ENCODE results near the gene JAZF1. TPM values are rescaled to one million over a fixed set of nuclear protein-coding genes. Genes with fewer than 3 reads are reported as not detected.
A peak's percentile ranks its signal among the peaks of the same experiment; 100 is the strongest.

Gene JAZF1
- polyA plus RNA-seq, 3 donors: 12.1 to 18.1 (median 17.2) TPM

- H3K4me1 ChIP-seq (ENCODE audit: control insufficient read depth in 1 of 2, insufficient read depth in 2 of 2, low read length in 2 of 2): peaks cover 13 to 17% of the 10 kb centered on the region in 2 donors
- WGBS (ENCODE audit: insufficient coverage): no CpG with 5 or more reads among the region's 6 CpGs
- peak overlapping the region in 1 of 7 donors; percentile 1 for H3K27ac Mint-ChIP-seq
- H3K9ac ChIP-seq (ENCODE audit: insufficient read depth, low read length, poor library complexity, severe bottlenecking): no peak overlapping the region
- no peaks in the 10 kb centered on the region for H3K9me3 Mint-ChIP-seq
- H3K36me3 Mint-ChIP-seq: peaks cover 27% of the 10 kb centered on the region in 2 donors
- H3K27ac ChIP-seq (ENCODE audit: low read depth in 1 of 2, low read length in 2 of 2): no peak overlapping the region
- H3K27me3 ChIP-seq (ENCODE audit: control insufficient read depth in 2 of 2, insufficient read depth in 2 of 2, low read length in 2 of 2): no peaks in the 10 kb centered on the region
- no peaks in the 10 kb centered on the region for H3K27me3 Mint-ChIP-seq (ENCODE audit: low read depth in 3 of 3)
- no peak overlapping the region for H3K4me3 ChIP-seq (replicated peaks in 1 of 3; ENCODE audit: low read depth in 2 of 3, low read length in 3 of 3)
- intact Hi-C loops (cut with micrococcal nuclease): no loop called here
- no peak overlapping the region for H3K4me2 ChIP-seq (replicated peaks; ENCODE audit: extremely low read depth, low read length, poor library complexity, severe bottlenecking)
- no peak for DNase-seq
- TF ChIP-seq CTCF (IDR thresholded peaks at IDR 0.05): no peak
- H3K4me1 Mint-ChIP-seq: peaks cover 29% of the 10 kb centered on the region
- peaks cover 91% of the 10 kb centered on the region for H4K20me1 ChIP-seq (ENCODE audit: insufficient read depth, low read length)
- H3K4me3 Mint-ChIP-seq: no peak overlapping the region
- peaks cover 95% of the 10 kb centered on the region for H3K79me2 ChIP-seq (ENCODE audit: insufficient read depth, low read length)
- no peak overlapping the region for H2AFZ ChIP-seq (ENCODE audit: insufficient read depth, low read depth, low read length, poor library complexity, severe bottlenecking)
- peaks cover 7 to 25% of the 10 kb centered on the region in 2 donors for H3K36me3 ChIP-seq (replicated peaks in 1 of 2; ENCODE audit: control insufficient read depth in 1 of 2, insufficient read depth in 2 of 2, low read length in 2 of 2)
- no peaks in the 10 kb centered on the region for H3K9me3 ChIP-seq (replicated peaks in 1 of 2; ENCODE audit: control insufficient read depth in 1 of 2, insufficient read depth in 1 of 2, low read length in 2 of 2)
Measured at GRCh38 chr7:28170701-28171100, 9.9 kb downstream of the JAZF1 start.

DNA sequence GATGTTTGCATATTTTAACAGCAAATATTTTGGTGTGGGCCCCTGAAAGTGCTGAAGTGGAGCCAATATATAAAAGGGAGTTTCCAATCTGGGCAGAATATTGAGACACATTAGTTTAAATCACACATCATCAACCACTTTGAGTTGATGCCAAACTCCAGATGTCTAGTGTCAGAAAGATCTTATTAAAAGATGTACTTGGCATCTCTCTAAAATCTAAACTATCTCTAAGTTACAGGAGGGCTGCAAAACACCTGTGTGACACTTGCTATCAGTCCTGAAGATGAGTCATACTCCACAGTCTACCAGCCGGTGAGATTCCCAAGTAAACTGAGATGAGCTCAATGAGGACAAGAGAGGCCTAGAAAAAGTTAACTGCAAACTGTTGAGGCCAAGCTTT lies 11.4 kb downstream of the JAZF1 start:
- Histone ChIP-seq H4K20me1 (ENCODE audit: insufficient read depth, low read length) (peaks cover 89% of the 10 kb centered on the region), H3K4me1 (ENCODE audit: control insufficient read depth in 1 of 2, insufficient read depth in 2 of 2, low read length in 2 of 2) (peaks cover 17 to 21% of the 10 kb centered on the region in 2 donors), H3K4me3 (replicated peaks in 1 of 3; ENCODE audit: low read depth in 2 of 3, low read length in 3 of 3) (no peak overlapping the region), H2AFZ (ENCODE audit: insufficient read depth, low read depth, low read length, poor library complexity, severe bottlenecking) (no peak overlapping the region), H3K27ac (ENCODE audit: low read depth in 1 of 2, low read length in 2 of 2) (no peak overlapping the region), H3K9me3 (replicated peaks in 1 of 2; ENCODE audit: control insufficient read depth in 1 of 2, insufficient read depth in 1 of 2, low read length in 2 of 2) (no peaks in the 10 kb centered on the region), H3K4me2 (replicated peaks; ENCODE audit: extremely low read depth, low read length, poor library complexity, severe bottlenecking) (no peak overlapping the region), H3K9ac (ENCODE audit: insufficient read depth, low read length, poor library complexity, severe bottlenecking) (no peak overlapping the region), H3K36me3 (replicated peaks in 1 of 2; ENCODE audit: control insufficient read depth in 1 of 2, insufficient read depth in 2 of 2, low read length in 2 of 2) (peaks cover 7 to 20% of the 10 kb centered on the region in 2 donors), H3K79me2 (ENCODE audit: insufficient read depth, low read length) (peaks cover 95% of the 10 kb centered on the region), H3K27me3 (ENCODE audit: control insufficient read depth in 2 of 2, insufficient read depth in 2 of 2, low read length in 2 of 2) (no peaks in the 10 kb centered on the region)
- no peak for TF ChIP-seq CTCF (IDR thresholded peaks at IDR 0.05)
- Mint-ChIP-seq H3K4me1 (peaks cover 30% of the 10 kb centered on the region), H3K27me3 (ENCODE audit: low read depth in 3 of 3) (no peaks in the 10 kb centered on the region), H3K4me3 (no peak overlapping the region), H3K27ac (no peak overlapping the region), H3K36me3 (peaks cover 32 to 34% of the 10 kb centered on the region in 2 donors), H3K9me3 (no peaks in the 10 kb centered on the region)
- intact Hi-C loops (cut with micrococcal nuclease): no loop called here
- WGBS (ENCODE audit: insufficient coverage): no CpG with 5 or more reads among the region's 1 CpG
- DNase-seq: no peak
